Neutrophil (primary cell): ENCODE results near the gene SIX6.
"Not testable (repeated sequence)": the region's sequence is repeated elsewhere in the genome, so short reads cannot be mapped to it uniquely, and the experiment has no call there.

Source experiments
- H3K27ac ChIP-seq: fragments of 200-600 bp; sonication (generic); 2 replicates; pipeline ENCODE4 v1.5.1; 2016; ENCODE audit warnings: mild to moderate bottlenecking, moderate library complexity
- H3K27me3 ChIP-seq: fragments of 200-600 bp; sonication (generic); 2 replicates; pipeline ENCODE4 v1.6.0; 2016; ENCODE audit warnings: mild to moderate bottlenecking
- H3K36me3 ChIP-seq: fragments of 200-600 bp; sonication (generic); 2 replicates; pipeline ENCODE4 v1.5.1; 2017
- H3K4me1 ChIP-seq, 2 experiments: fragments of 200-600 bp in 1 of 2; sonication (generic) in 1 of 2; 1 replicate in 1 of 2; 2 replicates in 1 of 2; pipeline versions ENCODE4 v1.5.1 to v1.6.1; 2013 to 2016; ENCODE audit warnings: low read depth in 1 of 2, low read length in 1 of 2, mild to moderate bottlenecking in 1 of 2, moderate library complexity in 1 of 2; ENCODE audit not compliant: control insufficient read depth in 1 of 2, insufficient read depth in 1 of 2
- H3K4me3 ChIP-seq, 2 experiments: fragments of 200-600 bp in 1 of 2; sonication (generic) in 1 of 2; 1 replicate in 1 of 2; 2 replicates in 1 of 2; pipeline ENCODE4 v1.5.1; 2013 to 2016; ENCODE audit warnings: low read depth in 1 of 2, low read length in 1 of 2, mild to moderate bottlenecking in 1 of 2, moderate library complexity in 1 of 2
- H3K9me3 ChIP-seq: fragments of 200-600 bp; sonication (generic); 2 replicates; pipeline ENCODE4 v1.5.1; 2016
- CTCF ChIP-seq: fragments of 200-600 bp; sonication (generic); IDR thresholded peaks from 2 replicates; pipeline ENCODE4 v1.5.1; 2016; ENCODE audit warnings: antibody characterized with exemption

Gene SIX6

GRCh38 chr14:60508707-60509437, at the start of gene SIX6:
SIX6 (plus strand) TSS chr14:60509146; CDS start chr14:60509399, 253 bp downstream.
- Histone ChIP-seq H3K4me3 (no peak within 1 kb of the TSS), H3K36me3 (no peaks in the 10 kb centered on the region), H3K27me3 (peaks cover 100% of the 10 kb centered on the region), H3K27ac (no peak within 1 kb of the TSS), H3K9me3 (no peaks in the 10 kb centered on the region), H3K4me1 (peaks cover 0 to 4% of the 10 kb centered on the region in 2 experiments)
- no peak for TF ChIP-seq CTCF

GRCh38 chr14:60480248-60480647, 28.7 kb upstream of the SIX6 start:
- H3K4me3 ChIP-seq, H3K9me3 ChIP-seq, H3K27ac ChIP-seq, H3K4me1 ChIP-seq, H3K36me3 ChIP-seq: not testable (repeated sequence)
- peaks cover 36% of the 10 kb centered on the region for H3K27me3 ChIP-seq

GRCh38 chr14:60482743-60483142, 26.2 kb upstream of the SIX6 start:
- no peak overlapping the region for H3K27ac ChIP-seq
- H3K9me3 ChIP-seq = no peaks in the 10 kb centered on the region
- H3K36me3 ChIP-seq = no peaks in the 10 kb centered on the region
- TF ChIP-seq CTCF = no peak
- no peak overlapping the region for H3K4me3 ChIP-seq
- no peaks in the 10 kb centered on the region for H3K4me1 ChIP-seq
- H3K27me3 ChIP-seq = peaks cover 61% of the 10 kb centered on the region

- H3K27me3 ChIP-seq = peaks cover 85% of the 10 kb centered on the region
- no peak overlapping the region for H3K27ac ChIP-seq
- H3K4me1 ChIP-seq = no peaks in the 10 kb centered on the region
- TF ChIP-seq CTCF = no peak
- no peaks in the 10 kb centered on the region for H3K9me3 ChIP-seq
- H3K4me3 ChIP-seq = no peak overlapping the region
- H3K36me3 ChIP-seq = no peaks in the 10 kb centered on the region
These were observed 23.8 kb upstream of the SIX6 start for GRCh38 chr14:60485057-60485597.

GRCh38 chr14:60485598-60486251, 23.2 kb upstream of the SIX6 start, which contains the start of gene C14orf39:
C14orf39 (minus strand) TSS chr14:60486063; CDS start chr14:60485078, 985 bp downstream.
- peaks cover 89% of the 10 kb centered on the region for H3K27me3 ChIP-seq

More at GRCh38 chr14:60485598-60486251, 23.2 kb upstream of the SIX6 start, which contains the start of gene C14orf39:
- no peaks in the 10 kb centered on the region for H3K36me3 ChIP-seq
- no peak for TF ChIP-seq CTCF
- no peaks in the 10 kb centered on the region for H3K4me1 ChIP-seq
- no peaks in the 10 kb centered on the region for H3K9me3 ChIP-seq
- no peak within 1 kb of the TSS for H3K27ac ChIP-seq
- H3K4me3 ChIP-seq = no peak within 1 kb of the TSS
